RPMI7951 (cell line): Measurements from ENCODE around the gene CST9. TPM values are rescaled to one million over a fixed set of nuclear protein-coding genes. Genes with fewer than 3 reads are reported as not detected.
"Not testable (repeated sequence)": the region's sequence is repeated elsewhere in the genome, so short reads cannot be mapped to it uniquely, and the experiment has no call there.

Source experiments
- DNase-seq: peaks from one replicate; pipeline ENCODE4 v3.0.0-alpha.2; 2012; ENCODE audit warnings: low read depth
- total RNA-seq: library from RNA; depleted of rRNA; stranded (reverse); fragments of >200 nt; shearing (Covaris generic); gene quantifications from 2 replicates; pipeline ENCODE4 v1.2.3, GENCODE V29; 2014

CST9 gene
- total RNA-seq, 1 experiment from 2014 or later: not detected

- DNase-seq: no peak
These were observed 17.0 kb downstream of the CST9 start for GRCh38 chr20:23588434-23589403.

GRCh38 chr20:23587631-23588030 lies 18.1 kb downstream of the CST9 start:
- DNase-seq: no peak

DNA sequence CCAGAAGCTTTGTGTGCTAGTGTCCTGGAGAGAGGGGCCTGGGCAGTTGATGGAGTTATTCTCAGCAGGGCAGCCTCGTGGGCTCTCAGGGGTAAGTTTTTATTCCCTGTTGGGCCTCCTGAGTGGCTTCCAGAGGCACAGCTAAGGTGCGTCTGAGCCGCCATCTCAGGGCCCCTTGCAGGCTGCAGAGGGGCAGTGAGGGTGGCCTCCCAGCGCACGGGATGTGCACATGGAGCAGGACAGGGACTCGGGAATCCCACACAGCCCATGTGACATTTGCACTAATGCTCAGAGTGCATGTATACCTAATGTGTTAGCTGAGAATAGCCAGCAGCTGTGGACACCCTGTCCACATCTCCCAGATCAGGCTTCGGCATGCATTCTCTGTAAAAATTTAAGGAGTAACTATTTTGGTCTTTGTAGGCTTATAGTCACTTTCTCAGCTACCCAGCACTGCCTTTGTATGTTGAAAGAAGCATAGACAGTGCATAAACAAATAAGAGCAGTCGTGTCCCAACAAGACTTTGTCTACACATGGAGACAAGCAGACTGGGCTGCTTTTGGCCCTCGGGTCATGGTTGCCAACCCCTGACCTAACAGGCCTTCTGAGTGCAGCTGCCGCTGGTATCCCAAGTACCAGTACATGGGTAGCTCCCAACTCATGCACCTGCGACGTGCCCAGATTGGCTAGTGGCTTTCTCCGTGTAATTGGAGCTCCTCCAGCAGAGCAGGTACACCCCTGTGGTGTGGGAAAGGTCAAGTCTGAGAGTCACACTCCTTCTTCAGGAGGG lies 18.8 kb downstream of the CST9 start:
- no peak for DNase-seq

GRCh38 chr20:23585808-23586734 lies 19.6 kb downstream of the CST9 start:
- DNase-seq: no peak

DNA sequence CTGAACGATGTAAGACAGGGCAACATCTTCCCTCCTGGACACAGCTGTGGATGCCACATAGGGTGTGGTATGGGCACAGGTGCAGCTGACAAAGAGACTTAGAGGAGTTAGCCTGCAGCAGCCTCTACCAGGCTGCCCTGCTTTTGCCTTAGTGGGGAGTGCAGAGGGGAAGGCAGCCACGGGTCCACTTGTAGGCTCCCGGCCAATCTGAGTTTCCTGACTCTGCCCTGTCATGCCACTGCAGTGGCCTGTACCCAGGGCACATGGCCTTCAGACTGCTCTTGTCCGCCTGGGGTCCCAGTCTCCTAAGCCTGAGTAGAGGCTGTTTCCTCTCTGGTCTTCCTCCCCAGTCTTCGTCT lies 20.3 kb downstream of the CST9 start:
- no peak for DNase-seq

GRCh38 chr20:23584434-23585199 lies 21.1 kb downstream of the CST9 start:
- no peak for DNase-seq

DNA sequence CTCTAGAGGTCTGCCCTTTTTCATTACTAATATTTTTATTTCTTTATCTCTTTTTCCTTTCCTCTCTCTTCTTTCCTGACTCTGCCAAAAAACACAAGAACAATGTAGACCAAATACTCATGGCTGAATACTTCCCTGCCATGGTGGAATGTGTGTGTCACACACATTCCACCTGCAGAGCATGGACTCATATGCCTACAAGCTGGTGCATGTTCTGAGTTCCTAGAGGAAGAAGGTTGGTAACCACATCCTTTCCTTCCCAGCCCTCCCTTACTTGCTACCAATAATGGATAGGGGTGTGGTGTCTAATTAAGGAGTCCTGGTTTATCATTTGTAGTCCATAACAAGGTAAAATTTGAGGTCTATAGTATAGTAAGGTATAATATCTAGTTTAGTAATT lies 22.2 kb downstream of the CST9 start:
- no peak for DNase-seq

DNA sequence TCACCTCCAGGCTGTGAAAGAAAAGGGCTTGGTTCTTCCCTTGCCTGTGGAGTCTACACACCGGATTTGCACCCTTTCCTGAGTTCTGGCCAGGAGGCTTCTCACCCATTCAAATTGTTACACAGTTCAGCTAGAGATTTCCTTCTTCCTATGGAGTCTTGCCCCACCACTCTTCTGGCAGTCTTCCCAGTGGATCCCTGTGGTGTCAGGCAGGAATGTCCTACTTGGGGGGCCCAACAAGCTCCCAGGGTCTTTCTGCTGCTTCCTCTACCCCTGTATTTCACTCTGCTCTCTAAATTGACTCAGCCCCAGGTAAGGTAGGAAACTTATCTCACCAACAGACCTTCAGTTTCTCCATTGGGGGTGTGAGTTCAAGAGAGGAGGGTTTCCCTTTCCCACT lies 23.4 kb downstream of the CST9 start:
- no peak for DNase-seq

GRCh38 chr20:23581833-23582232 lies 23.9 kb downstream of the CST9 start:
- DNase-seq: not testable (repeated sequence)

DNA sequence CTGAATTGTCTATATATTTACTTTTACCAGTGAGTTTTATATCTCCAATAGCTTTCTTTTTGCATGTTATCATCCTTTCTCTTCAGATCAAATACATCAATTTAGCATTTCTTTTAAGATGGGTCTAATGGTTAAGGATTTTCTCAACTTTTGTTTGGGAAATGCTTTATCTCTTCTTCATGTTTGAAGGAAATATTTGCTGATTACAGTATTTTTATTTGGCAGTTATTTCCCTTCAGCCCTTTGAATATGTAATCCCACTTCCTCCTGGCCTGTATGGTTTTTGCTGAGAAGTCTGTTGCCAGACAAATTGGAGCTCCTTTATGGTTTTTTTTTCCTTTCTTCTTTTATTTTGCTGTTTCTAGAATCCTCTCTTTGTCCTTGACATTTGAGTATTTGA lies 30.7 kb downstream of the CST9 start:
- no peak for DNase-seq

DNA sequence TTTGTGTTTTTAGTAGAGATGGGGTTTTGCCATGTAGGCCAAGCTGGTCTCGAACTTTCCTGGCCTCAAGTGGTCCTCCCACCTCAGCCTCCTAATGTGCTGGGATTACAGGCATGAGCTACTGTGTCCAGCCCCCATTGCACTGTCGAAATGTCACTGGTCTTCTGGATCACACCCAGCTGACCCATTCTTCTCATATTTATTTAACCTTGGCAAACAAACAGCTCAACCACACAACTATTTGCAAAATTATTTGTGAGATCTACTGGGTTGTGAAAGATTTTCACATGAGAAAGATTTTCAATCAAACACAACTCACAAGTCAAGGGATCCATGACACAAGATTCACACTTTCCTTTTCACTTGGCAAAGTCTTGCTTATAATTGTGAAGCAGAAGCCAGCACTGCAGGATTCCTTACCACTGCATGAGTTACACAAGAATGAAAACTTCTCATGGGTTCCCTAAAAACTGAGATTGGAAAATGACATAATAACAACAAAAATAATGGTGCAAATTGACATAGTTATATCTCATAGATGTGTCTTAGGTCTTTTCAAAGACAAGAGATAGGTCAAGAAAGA lies 35.4 kb downstream of the CST9 start:
- no peak for DNase-seq

DNA sequence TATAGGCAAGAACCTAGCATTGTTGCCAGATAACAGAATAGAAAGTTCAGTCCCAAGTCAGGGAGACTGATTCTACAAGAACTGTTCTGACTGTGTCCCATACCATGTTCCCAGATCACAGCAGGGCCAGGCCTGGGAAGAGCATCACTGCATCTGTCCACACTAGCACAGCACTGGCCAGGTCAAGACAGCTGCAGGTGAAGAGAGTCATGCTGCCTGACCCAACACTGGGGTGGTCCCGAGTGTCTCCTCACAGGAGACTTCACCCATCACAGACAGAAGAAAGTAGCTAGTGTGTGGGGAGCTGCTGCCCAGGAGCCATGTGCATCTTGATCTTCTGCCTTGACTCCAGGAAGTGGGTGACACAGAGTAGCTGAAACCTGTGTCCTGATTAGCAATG lies 36.1 kb downstream of the CST9 start:
- no peak for DNase-seq

- no peak for DNase-seq
These were observed 36.8 kb downstream of the CST9 start for GRCh38 chr20:23568971-23569330.

GRCh38 chr20:23568320-23568970 lies 37.3 kb downstream of the CST9 start, which contains the start of gene CST9L:
Gene CST9L (minus strand): TSS chr20:23568484. CDS start chr20:23568450, 34 bp downstream.
- DNase-seq: no peak

- no peak for DNase-seq
These were observed 39.4 kb downstream of the CST9 start for GRCh38 chr20:23566199-23566932.

- no peak for DNase-seq
These were observed 40.1 kb downstream of the CST9 start for GRCh38 chr20:23565503-23566045.

- DNase-seq: no peak
These were observed 40.8 kb downstream of the CST9 start for GRCh38 chr20:23564927-23565326.

- DNase-seq: no peak
These were observed 42.9 kb downstream of the CST9 start for GRCh38 chr20:23562721-23563342.

- DNase-seq: no peak
These were observed 51.3 kb downstream of the CST9 start for GRCh38 chr20:23554401-23554800.
